Measurements from ENCODE around the gene ADGRV1.

- TF ChIP-seq ZBTB7A (IDR thresholded peaks at IDR 0.05; ENCODE audit: low read depth) (no peak), YY1 (IDR thresholded peaks at IDR 0.05; ENCODE audit: low read depth) (no peak), CEBPB (IDR thresholded peaks at IDR 0.05) (no peak)
These were observed 618.5 kb downstream of the ADGRV1 start for GRCh38 chr5:91177085-91177484.
